Suprapubic skin (tissue), 4 donors: Measurements from ENCODE around the gene CD24. TPM values are rescaled to one million over a fixed set of nuclear protein-coding genes. Genes with fewer than 3 reads are reported as not detected.

Experiments
- DNase-seq, 2 donors: peaks; one replicate each; pipeline ENCODE4 v3.0.0-alpha.2; 2019; ENCODE audit warnings: low spot score in 2 of 2
- H3K27ac ChIP-seq: fragments of 200-600 bp; sonication (generic); one replicate; pipeline ENCODE4 v1.5.1; 2019
- H3K27me3 ChIP-seq: fragments of 200-600 bp; sonication (generic); one replicate; pipeline ENCODE4 v1.5.1; 2019
- H3K36me3 ChIP-seq: fragments of 200-600 bp; sonication (generic); one replicate; pipeline ENCODE4 v1.5.1; 2019
- H3K4me1 ChIP-seq: fragments of 200-600 bp; sonication (generic); one replicate; pipeline ENCODE4 v1.5.1; 2019
- H3K4me3 ChIP-seq: fragments of 200-600 bp; sonication (generic); one replicate; pipeline ENCODE4 v1.5.1; 2019; ENCODE audit warnings: mild to moderate bottlenecking
- H3K9me3 ChIP-seq: fragments of 200-600 bp; sonication (generic); one replicate; pipeline ENCODE4 v1.5.1; 2019
- EP300 ChIP-seq: sonication (generic); formaldehyde crosslinking; IDR thresholded peaks from one replicate; pipeline ENCODE4 v1.6.1; 2017; ENCODE audit warnings: antibody characterized with exemption
- POLR2A ChIP-seq, 2 donors: fragments of 450-650 bp; IDR thresholded peaks; one replicate each; pipeline ENCODE4 v1.6.1; 2017; ENCODE audit warnings: antibody characterized with exemption in 2 of 2, mild to moderate bottlenecking in 2 of 2, moderate library complexity in 2 of 2
- POLR2AphosphoS5 ChIP-seq, 3 donors: sonication (generic); formaldehyde crosslinking; IDR thresholded peaks; one replicate each; pipeline ENCODE4 v1.6.1; 2017; ENCODE audit warnings: antibody characterized with exemption in 3 of 3
- WGBS: methylation state at CpG from one replicate; pipeline ENCODE4 v1.1.5; 2018; 5-methylcytosine and 5-hydroxymethylcytosine counted together
- total RNA-seq, 4 donors: library from RNA; depleted of rRNA; stranded (reverse); fragments of >200 nt; gene quantifications; one replicate each; pipeline ENCODE4 v1.1.0, GENCODE V29; 2016
- TF ChIP-seq, protein P1 (sequence below), 2 donors: fragments of 200-600 bp in 1 of 2; fragments of 450-650 bp in 1 of 2; sonication (generic) in 1 of 2; IDR thresholded peaks; one replicate each; pipeline ENCODE4 v1.5.1; 2016 to 2019; ENCODE audit warnings: antibody characterized with exemption in 2 of 2, mild to moderate bottlenecking in 1 of 2, moderate library complexity in 1 of 2

The CD24 gene
- total RNA-seq, 4 donors from 2014 or later: 27.2 to 186 (median 99.2) TPM

DNA sequence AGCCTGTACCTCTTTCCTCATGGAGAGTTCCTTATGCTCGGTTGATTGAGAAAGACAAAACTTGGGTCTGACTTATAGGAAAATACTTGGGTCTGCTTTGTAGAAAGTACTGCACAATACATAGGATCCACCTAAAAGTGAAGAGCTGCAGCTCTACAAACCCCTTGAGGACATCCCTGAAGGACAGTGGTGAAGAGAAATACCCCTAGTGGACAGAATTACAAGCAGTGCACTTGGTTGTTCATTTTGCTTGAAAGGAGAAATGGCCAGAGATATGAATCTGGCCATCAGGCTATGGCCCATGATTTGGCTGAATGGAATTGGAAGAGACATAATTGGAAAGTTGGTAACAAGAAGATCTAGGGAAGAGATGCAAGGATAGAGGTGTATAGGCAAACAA is 8.3 kb downstream of the CD24 start:
- Histone ChIP-seq H3K36me3 (no peaks in the 10 kb centered on the region), H3K27me3 (no peaks in the 10 kb centered on the region), H3K9me3 (no peaks in the 10 kb centered on the region), H3K27ac (no peak overlapping the region), H3K4me3 (no peak overlapping the region), H3K4me1 (no peaks in the 10 kb centered on the region)
- no peak for DNase-seq
- 100% methylated on average over 1 of the region's 1 CpG for WGBS
- no peak for TF ChIP-seq POLR2AphosphoS5 (IDR thresholded peaks at IDR 0.05)
- no peak for TF ChIP-seq POLR2A (IDR thresholded peaks at IDR 0.05)
- TF ChIP-seq EP300: no peak
- TF ChIP-seq, protein P1, sequence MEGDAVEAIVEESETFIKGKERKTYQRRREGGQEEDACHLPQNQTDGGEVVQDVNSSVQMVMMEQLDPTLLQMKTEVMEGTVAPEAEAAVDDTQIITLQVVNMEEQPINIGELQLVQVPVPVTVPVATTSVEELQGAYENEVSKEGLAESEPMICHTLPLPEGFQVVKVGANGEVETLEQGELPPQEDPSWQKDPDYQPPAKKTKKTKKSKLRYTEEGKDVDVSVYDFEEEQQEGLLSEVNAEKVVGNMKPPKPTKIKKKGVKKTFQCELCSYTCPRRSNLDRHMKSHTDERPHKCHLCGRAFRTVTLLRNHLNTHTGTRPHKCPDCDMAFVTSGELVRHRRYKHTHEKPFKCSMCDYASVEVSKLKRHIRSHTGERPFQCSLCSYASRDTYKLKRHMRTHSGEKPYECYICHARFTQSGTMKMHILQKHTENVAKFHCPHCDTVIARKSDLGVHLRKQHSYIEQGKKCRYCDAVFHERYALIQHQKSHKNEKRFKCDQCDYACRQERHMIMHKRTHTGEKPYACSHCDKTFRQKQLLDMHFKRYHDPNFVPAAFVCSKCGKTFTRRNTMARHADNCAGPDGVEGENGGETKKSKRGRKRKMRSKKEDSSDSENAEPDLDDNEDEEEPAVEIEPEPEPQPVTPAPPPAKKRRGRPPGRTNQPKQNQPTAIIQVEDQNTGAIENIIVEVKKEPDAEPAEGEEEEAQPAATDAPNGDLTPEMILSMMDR (IDR thresholded peaks at IDR 0.05): no peak

DNA sequence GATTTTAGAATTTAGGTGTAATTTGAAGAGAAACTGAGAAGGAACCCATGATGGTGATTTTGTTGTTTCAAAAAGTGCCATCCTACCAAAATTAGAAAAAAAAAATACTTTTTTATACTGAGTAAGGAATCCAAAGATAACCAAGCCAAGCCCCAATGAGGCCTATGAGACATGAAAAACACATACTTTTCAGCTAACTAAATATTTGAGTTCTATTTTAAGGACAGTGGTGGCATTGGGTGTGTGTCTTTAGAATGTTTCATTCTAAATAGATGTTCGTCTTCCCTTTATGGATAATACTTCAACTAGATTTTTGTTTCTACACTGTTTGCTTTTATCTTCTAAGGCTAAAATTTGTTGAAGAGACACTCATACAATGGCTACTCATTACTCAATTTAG is 9.6 kb downstream of the CD24 start:
- Histone ChIP-seq H3K27ac (no peak overlapping the region), H3K27me3 (no peaks in the 10 kb centered on the region), H3K4me1 (no peaks in the 10 kb centered on the region), H3K36me3 (no peaks in the 10 kb centered on the region), H3K4me3 (no peak overlapping the region), H3K9me3 (no peaks in the 10 kb centered on the region)
- 85% methylated on average over 1 of the region's 1 CpG for WGBS
- TF ChIP-seq POLR2A (IDR thresholded peaks at IDR 0.05) (no peak), EP300 (no peak), POLR2AphosphoS5 (IDR thresholded peaks at IDR 0.05) (no peak)
- TF ChIP-seq, protein P1 (IDR thresholded peaks at IDR 0.05): no peak
- no peak for DNase-seq

DNA sequence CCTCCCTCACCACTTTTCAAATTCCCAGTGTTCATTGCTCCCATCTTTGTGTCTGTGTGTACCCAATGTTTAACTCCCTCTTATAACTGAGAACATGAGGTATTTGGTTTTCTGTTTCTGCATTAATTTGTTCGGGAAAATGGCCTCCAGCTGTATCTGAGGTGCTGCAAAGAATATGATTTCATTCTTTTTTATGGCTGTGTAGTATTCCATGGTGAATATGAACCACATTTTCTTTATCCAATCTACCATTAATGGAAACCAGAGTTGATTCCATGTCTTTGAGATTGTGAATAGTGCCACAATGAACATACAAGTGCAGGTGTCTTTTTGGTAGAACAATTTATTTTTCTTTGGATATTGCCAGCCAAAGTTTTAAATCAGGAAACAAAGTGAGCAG is 10.4 kb downstream of the CD24 start:
- Histone ChIP-seq H3K4me1 (no peaks in the 10 kb centered on the region), H3K4me3 (no peak overlapping the region), H3K27ac (no peak overlapping the region), H3K36me3 (no peaks in the 10 kb centered on the region), H3K9me3 (no peaks in the 10 kb centered on the region), H3K27me3 (no peaks in the 10 kb centered on the region)
- 83% methylated on average over 1 of the region's 1 CpG for WGBS
- TF ChIP-seq EP300 (no peak), POLR2A (IDR thresholded peaks at IDR 0.05) (no peak), POLR2AphosphoS5 (IDR thresholded peaks at IDR 0.05) (no peak)
- TF ChIP-seq, protein P1 (IDR thresholded peaks at IDR 0.05): no peak
- no peak for DNase-seq

DNA sequence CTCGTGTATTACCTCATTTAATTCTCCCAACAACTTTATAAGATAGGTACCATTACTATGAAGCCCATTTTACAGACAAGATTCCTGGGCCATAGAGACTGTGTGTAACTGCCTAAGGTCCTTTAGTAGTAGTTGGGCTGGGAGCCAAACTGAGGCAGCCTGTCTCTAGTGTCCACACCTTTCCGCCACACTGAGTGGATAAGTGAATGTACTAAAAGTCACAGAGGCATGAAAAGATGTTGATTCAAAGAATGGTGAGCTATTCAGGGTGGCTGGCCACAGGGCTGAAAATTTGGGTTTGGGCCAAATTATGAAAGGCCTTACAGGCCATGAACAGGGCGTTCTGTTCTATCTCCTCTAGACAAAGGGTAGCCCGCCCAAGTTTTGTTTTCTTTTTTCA is 11.0 kb downstream of the CD24 start:
- Histone ChIP-seq H3K9me3 (no peaks in the 10 kb centered on the region), H3K36me3 (no peaks in the 10 kb centered on the region), H3K4me1 (no peaks in the 10 kb centered on the region), H3K27ac (no peak overlapping the region), H3K27me3 (no peaks in the 10 kb centered on the region), H3K4me3 (no peak overlapping the region)
- no peak for TF ChIP-seq POLR2AphosphoS5 (IDR thresholded peaks at IDR 0.05)
- TF ChIP-seq EP300: no peak
- TF ChIP-seq, protein P1 (IDR thresholded peaks at IDR 0.05): no peak
- TF ChIP-seq POLR2A (IDR thresholded peaks at IDR 0.05): no peak
- 87% methylated on average over 4 of the region's 4 CpGs for WGBS
- no peak for DNase-seq

DNA sequence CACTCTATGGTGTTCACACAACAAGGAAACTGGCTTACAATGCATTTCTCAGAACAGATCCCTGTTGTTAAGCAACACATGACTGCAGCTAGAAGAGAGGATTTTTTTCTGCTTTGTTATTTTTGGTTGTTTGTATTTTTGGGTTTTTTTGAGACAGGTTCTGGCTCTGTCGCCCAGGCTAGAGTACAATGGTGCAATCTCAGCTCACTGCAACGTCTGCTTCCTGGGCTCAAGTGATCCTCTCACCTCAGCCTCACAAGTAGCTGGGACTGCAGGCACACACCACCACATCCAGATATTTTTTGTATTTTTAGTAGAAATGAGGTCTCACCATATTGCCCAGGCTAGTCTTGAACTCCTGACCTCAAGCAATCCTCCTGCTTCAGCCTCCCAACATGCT is 12.7 kb downstream of the CD24 start:
- H3K4me3 ChIP-seq: no peak overlapping the region
- no peak overlapping the region for H3K27ac ChIP-seq
- H3K27me3 ChIP-seq: no peaks in the 10 kb centered on the region
- no peak for TF ChIP-seq EP300
- TF ChIP-seq, protein P1 (IDR thresholded peaks at IDR 0.05): no peak
- TF ChIP-seq POLR2AphosphoS5 (IDR thresholded peaks at IDR 0.05): no peak
- no peak for TF ChIP-seq POLR2A (IDR thresholded peaks at IDR 0.05)
- 80% methylated on average over 2 of the region's 2 CpGs for WGBS
- H3K9me3 ChIP-seq: no peaks in the 10 kb centered on the region
- H3K4me1 ChIP-seq: no peaks in the 10 kb centered on the region
- H3K36me3 ChIP-seq: no peaks in the 10 kb centered on the region
- DNase-seq: no peak
